Raji (cell line): ENCODE measurements around the gene ST3GAL3.
A peak's percentile ranks its signal among the peaks of the same experiment; 100 is the strongest.

Experiments
- POLR2A ChIP-seq: IDR thresholded peaks from 2 replicates; pipeline ENCODE4 v1.6.1; 2011; ENCODE audit warnings: low read depth, low read length, control low read depth; ENCODE audit not compliant: insufficient read depth

Gene ST3GAL3

DNA sequence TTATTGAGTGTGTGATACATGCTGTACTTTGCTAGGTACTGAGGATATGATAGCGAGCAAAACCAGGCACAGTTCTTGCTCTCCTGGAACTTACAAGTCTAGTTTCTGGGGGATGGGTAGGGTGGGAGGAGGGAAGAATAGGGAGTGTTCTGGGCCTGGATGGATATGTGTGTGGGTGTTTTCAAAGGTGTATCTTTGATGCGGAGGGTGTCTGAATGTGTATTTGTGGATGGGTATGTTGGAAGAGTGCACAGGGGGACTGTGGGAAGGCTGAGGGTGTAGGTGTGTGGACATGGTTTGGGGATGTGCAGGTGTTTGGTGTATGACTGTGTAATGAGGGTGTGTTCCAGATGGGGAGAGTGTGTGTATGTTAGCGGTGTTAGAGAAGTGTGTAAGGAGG lies 258.0 kb downstream of the ST3GAL3 start:
- no peak for TF ChIP-seq POLR2A

- no peak for TF ChIP-seq POLR2A
Measured at GRCh38 chr1:43968348-43968948, 261.1 kb downstream of the ST3GAL3 start.

GRCh38 chr1:43969416-43969745 lies 262.0 kb downstream of the ST3GAL3 start:
- TF ChIP-seq POLR2A: no peak

DNA sequence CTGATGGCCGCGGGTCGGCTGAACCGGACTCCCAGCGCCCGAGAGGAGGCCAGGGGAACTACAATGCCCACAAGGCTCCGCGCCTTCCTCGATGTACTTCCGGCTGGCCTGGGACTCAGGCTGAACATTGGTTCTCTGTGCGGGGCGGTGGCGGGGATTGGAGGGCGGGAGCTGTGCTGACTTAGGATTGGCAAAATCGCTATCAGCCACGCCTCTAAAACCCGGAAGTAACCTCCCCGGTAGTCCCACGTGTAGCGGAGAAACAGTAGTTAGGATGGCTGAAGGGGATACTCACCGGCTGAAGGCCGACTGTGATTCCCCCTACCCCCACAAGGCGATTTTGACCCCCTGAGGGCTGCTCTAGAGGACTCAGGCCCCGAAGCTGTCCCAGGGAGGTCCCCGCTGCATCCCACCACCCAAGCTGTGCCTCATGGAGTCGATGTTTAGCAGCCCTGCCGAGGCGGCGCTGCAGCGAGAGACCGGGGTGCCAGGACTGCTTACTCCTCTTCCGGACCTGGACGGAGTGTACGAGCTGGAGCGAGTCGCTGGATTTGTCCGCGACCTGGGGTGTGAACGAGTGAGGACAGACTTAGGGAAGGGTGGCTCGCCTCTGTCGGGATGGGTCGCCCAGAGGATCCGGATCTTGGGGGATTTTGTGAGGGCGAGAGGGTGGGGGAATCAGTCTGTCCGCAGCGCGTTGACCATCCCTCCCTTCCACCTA lies 262.6 kb downstream of the ST3GAL3 start, which contains the start of gene DPH2:
TSS of gene DPH2 (plus strand) at position 265 of the 721 bp plus-strand sequence. CDS start at position 431, 166 bp downstream.
- peak; percentile 75 for TF ChIP-seq POLR2A

DNA sequence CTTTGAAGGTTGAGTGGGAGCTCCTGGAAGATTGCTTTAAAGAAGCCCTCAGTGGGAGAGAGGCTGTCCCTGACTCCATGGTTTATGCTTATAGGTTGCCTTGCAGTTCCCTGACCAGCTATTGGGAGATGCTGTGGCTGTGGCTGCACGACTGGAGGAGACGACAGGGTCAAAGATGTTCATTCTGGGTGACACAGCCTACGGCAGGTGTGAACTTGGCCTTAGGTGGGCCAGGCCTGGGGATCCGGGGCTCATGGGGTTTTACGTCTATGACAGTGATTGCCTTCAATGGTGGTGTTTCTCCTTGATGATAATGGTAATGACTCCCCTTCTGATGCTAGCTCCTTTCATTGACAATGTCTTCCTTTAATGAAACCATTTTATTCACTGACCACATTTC lies 263.2 kb downstream of the ST3GAL3 start:
- no peak for TF ChIP-seq POLR2A

DNA sequence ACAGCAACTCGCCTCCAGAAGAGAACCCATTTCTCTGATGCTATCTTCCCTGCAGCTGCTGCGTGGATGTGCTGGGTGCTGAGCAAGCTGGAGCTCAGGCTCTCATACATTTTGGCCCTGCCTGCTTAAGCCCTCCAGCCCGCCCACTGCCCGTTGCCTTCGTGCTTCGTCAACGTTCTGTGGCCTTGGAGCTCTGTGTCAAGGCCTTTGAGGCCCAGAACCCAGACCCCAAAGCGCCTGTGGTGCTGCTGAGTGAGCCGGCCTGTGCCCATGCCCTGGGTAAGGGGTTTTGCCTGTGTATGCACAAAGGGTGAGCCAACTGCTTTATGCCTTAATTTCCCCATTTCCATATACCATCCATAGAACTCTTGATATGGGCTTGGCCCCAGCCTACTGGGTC lies 263.6 kb downstream of the ST3GAL3 start:
- TF ChIP-seq POLR2A: no peak

GRCh38 chr1:43971336-43971980 lies 264.1 kb downstream of the ST3GAL3 start:
- no peak for TF ChIP-seq POLR2A

DNA sequence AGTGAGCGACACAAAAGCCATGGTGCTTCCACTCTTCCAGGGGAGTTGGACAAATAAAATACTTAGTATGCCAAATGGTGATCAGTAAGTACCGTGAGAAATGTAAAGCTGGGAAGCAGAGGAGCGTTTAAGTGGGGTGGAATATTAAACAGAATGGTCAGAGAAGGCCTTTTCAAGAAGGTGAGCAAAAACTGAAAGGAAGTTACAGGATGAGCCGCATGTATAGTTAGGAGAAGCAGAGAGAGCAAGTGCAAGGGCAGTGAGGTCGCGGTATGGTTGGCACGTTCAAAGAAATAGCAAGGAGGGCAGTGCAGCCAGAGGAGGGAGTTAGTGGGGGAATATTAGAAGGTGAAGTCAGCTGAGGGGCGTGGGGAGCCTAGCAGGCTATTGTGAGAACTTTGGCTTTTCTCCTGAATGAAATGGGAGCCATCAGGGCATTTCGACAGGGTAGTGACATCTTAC lies 266.7 kb downstream of the ST3GAL3 start:
- TF ChIP-seq POLR2A: no peak

DNA sequence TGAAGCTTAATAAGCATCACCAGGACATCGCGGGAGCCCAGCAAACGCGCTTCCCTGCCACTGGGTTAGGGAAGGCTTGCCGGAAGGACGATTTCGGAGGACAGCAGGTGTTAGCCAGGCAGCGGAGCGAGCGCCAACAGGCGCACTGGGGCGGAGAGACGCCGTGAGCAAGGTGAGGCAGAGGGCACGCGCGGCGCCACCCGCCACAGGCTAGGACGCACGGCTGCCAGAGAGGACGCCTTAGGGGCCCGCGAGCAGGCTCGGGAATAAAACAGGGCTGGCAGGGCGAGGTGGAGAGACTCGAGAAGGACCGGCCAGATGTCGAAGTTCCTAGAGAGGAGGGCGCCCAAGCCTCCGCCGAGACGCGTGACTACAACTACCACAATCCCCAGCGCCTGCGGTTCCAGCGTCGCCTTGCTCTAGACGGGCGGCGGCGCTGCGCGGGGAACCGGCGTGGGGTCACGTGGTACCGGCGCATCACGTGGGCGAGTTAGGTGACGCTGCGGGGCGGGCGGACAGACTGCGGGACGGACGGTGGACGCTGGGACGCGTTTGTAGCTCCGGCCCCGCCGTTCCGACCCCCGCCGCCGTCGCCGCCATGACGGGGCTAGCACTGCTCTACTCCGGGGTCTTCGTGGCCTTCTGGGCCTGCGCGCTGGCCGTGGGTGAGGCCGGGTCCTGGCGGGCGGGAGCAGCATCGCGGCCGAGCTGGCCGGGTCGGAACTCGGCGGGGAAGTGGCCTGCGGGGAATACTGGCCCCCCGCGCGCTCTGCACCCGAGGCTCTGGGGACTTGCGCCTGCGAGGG lies 267.3 kb downstream of the ST3GAL3 start, which contains the start of gene ATP6V0B:
TSS of gene ATP6V0B (plus strand) at position 518 of the 806 bp plus-strand sequence. CDS start at position 599, 81 bp downstream.
- TF ChIP-seq POLR2A: peak; percentile 87

DNA sequence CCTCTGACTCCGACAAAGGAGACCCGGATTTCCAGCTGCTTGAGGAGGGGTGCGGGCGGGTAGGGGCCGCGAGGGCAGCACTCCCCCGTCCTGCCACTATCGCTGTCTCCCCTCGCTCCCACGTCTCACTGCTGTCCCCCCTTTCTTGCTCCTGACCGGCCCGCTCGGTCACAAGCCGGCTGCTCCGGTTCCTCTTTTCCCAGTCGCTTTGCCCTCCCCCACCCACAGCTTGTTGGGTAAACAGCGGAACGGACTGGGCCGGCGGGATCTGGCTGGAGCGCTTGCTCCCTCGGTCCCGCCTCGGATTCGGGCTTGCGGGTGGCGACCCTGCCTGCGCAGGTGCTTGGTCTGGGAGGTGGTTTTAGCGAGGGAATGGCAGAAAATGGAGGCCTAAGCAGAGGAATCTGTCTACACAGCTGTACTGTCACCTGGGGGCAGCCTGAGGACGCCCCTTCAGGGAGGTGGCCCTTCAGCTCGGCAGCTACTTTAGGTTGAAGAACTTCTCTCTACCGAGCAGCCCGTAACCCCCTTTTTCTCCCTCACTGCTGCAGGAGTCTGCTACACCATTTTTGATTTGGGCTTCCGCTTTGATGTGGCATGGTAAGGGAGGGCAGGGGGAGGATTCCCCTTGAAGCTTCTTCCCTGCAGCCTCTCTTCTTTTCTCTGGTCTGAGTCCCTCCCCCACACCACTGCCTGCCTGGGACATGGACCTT lies 268.1 kb downstream of the ST3GAL3 start:
- no peak; the same call in 1 of the 2 replicates for TF ChIP-seq POLR2A

DNA sequence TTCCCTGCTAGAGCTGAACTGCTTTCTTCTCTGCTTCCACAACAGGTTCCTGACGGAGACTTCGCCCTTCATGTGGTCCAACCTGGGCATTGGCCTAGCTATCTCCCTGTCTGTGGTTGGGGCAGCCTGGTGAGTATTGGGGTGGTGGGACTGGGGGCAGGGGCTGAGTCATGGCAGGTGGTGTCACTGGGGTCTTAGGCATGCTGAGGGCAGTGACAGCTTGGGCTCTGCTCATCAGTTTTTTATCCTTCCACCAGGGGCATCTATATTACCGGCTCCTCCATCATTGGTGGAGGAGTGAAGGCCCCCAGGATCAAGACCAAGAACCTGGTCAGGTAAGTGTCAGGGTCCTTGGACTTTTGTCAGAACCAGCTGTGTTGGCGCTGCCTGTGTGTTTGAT lies 268.7 kb downstream of the ST3GAL3 start:
- TF ChIP-seq POLR2A: no peak

DNA sequence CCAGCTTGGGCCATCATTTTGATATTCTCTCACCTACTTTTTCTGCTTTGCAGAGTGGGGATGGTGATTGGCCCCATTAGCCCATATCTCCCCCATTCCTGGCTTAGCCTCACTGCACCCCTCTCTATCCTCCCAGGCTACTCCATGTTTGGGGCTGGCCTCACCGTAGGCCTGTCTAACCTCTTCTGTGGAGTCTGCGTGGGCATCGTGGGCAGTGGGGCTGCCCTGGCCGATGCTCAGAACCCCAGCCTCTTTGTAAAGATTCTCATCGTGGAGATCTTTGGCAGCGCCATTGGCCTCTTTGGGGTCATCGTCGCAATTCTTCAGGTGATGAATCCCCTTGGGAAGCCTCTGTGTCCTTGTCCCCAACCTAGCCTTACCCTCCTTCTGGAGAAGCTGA lies 269.6 kb downstream of the ST3GAL3 start:
- no peak for TF ChIP-seq POLR2A

DNA sequence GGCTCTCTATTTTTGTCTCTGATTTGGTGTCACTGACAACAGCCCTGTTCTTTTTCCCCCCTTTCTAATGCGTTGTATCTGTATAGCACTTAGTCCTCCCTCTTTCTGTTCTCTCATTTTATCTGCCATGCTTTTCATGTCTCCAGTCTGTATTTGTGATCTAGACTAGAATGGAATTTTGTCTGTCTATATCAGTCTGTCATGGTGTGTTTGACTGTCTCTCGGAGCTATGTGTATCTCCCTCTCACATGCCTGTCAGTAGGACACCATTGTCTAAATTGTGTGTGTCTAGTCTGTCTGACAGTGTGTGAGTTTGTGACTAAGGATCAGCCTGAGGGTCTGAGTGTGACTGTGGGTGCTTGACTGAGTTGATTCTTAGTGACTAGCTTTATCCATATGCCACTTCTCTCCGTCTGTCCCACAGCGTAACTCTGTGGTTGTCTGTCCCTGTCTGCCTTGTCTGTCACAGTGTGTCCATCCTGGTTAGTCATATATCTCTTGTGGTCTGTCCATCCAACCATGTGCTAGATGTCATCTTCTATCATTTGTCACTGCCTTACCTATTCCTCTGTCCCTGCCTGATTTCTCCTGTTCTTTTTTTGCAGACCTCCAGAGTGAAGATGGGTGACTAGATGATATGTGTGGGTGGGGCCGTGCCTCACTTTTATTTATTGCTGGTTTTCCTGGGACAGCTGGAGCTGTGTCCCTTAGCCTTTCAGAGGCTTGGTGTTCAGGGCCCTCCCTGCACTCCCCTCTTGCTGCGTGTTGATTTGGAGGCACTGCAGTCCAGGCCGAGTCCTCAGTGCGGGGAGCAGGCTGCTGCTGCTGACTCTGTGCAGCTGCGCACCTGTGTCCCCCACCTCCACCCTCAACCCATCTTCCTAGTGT lies 270.3 kb downstream of the ST3GAL3 start:
- peak; percentile 13 for TF ChIP-seq POLR2A

DNA sequence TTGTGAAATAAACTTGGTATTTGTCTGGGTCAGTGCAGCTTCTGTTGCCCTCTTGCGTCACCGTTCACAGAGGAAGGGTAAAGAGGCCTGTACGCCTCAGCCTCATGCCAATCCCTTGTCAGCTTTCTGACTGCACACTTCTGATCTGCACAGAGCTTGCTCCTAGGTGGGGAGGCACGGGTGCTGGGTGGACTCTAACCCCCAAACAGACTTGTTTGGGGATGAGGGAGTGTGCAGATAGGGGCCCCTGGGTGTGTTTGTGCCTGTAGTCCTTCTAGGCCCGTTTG lies 270.9 kb downstream of the ST3GAL3 start:
- TF ChIP-seq POLR2A: peak; percentile 9; the same call in 1 of the 2 replicates
